DMS79 (cell line): ENCODE results near the gene DCN.
"Not testable (repeated sequence)": the region's sequence is repeated elsewhere in the genome, so short reads cannot be mapped to it uniquely, and the experiment has no call there.

Source experiments
- DNase-seq: peaks from one replicate; lab custom pipeline; 2025; lab: John Stamatoyannopoulos, UW

The DCN gene

DNA sequence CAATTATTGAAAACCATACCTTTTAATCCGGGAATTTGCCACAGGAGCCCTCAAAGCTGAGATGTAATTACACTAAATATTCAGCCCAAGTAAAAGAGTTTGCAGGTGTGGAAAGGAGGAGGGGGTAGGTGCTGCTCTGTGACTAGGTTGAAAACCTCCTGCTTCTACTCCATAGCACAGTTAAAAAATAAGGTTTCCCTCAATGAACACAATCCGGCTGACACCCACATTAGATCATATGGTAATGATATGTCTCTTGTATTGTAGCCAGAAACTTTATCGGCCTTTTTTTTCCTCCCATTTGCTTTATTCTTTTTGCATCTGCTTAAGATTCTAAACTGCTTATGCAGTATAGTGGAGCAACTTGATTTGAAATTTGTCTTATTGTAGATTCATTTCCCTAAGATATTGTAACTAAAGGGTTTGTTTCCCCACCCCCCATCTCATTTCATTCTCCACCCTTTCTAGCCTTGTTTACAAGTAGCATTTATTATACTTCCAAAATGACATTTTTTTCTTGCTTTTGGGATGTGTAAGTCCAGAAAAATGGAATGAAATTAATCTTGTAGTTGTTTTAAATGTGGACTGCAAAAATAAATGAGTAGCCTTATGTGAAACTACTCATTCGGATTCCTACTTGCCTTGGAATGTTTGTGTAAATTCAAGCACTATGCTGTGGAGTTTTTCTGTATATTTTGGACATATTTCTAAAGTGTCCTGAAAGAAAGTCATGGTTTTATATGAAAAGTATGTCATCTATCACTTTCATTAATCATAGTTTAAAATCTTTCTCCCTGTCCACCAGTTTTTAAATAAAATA, at the start of gene DCN:
DCN (minus strand) TSS at position 182 of the 820 bp plus-strand sequence. CDS start 4,265 bp downstream, outside the sequence.
- no peak for DNase-seq

GRCh38 chr12:91230841-91231240, 48.2 kb upstream of the DCN start:
- DNase-seq, result no peak

DNA sequence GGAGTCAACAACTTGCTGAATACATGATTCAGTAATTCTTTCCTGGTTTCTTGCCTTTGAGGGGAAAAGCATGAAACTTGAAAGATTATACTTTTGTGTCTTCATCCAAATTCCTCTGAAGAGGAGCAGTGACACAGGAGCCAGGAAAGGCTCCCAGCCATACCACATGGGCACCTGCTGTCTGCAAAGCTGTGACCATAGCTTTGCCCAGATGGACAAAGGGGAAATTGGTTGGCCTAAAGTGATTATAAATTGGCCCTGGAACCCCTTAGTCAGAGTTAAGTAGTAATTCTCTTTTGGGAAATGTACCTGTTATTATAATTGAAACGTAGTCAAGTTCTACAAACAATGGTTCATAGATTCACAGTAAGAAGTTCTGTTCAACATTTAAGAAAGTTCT, 44.3 kb upstream of the DCN start:
- DNase-seq, result no peak

DNA sequence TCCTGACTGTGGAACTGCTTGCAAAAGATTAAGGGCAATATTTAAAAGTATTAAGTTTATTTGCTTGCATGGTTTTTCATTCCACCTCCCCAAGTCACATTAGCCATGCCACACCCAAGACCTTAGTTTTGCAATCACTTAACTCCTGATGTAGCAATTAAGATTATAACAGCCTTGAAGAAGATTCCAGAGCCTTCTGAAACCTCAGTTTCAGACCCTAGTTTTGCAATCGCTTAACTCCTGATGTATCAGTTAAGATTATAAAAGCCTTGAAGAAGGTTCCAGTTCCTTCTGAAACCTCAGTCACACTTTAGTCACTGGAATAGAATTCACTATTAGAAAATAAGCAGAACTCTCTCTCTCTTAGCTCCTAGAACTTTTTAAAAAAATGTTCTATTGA, 42.7 kb upstream of the DCN start:
- DNase-seq, result no peak

DNA sequence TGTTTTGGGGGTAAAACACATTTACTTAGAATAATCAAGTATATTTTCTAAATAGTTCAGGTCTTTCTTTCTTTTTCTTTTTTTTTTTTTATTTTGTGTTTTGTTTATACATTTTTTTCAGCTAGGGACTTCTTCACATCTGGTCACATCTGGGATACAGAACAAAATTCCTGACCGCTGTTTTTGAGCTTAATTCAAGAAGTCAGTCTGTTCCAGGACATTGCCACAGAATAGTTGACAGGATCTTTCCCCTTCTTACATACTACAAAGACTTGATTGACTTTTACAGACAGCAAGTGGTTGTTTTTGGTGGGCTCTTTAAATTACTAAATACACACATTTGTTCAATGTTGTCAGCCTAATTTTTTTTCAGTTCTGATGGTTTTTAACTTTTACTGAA, 41.8 kb upstream of the DCN start:
- no peak for DNase-seq

DNA sequence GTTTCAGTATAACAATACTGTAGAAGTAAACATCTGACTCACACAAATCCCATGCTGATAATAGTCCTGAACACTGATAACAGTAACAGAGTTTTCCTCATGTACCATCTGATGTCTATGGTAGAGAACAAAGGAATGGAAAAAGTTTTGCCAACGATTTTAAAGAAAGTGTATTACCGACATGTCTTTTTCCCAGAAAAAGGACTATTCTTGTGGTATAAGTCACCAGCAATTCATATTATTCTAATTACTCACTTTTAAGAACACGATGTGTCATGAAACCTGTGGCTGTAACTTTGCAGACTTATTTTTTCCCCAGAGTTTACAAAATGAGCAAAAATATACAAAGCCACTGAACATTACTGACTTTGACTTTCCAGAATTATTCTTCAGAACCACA, 40.1 kb upstream of the DCN start:
- no peak for DNase-seq

DNA sequence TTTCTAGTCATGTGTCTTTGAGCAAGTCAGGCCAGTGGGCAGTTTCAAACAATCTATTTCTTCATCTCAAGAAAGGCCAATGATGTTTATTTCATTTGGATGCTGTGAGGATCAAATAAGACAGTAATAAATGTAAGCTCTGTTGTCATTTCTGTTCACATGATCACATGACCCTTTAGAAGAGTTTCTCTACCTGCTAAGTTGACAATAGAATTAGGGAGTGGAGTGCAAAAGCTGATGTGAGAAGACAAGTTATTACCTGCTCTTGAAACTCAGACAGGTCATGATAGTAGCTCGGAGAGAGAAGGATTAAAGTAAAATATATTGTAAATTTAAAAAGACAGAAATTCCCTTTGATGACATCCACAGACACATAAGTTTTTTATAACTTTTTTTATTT, 37.3 kb upstream of the DCN start:
- DNase-seq, result no peak

DNA sequence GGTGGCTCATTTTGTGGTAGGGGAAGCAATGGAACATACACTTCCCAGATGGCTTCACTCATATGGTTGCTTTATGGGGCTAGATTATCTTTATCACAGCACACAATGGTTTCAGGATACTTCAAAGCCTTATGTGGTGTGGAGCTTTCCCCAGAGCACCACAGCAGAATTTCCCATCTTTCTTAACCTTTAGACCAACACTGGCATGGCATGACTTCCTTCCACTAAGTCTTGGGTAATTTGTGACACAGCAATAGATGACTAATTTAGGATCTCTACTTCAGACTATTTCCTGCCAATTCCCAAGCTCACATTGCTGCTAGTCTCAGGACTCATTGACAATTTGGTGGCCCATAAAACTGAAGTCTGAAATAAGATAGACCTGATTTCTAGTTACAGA, 36.9 kb upstream of the DCN start:
- DNase-seq, result no peak

DNA sequence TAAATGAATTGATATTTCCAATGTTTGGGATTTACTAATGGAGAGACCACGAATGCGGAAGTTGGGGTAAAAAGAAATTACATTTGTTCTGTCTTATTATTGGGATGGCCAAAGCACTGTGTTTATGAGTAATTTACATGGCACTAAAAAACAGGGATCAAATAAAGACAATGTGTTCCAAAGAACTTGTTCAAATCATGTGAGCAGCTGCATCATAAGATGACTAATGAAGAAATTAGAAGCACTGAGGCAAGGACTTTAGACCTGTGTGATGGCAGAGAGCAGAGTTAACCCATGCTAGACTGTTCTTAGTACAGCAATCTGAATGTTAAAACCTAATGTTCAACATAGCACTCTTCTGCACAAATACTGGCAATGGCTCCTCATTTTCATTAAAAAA, 34.3 kb upstream of the DCN start:
- no peak for DNase-seq

GRCh38 chr12:91215940-91216454, 33.4 kb upstream of the DCN start:
- DNase-seq, result no peak

GRCh38 chr12:91211866-91212265, 29.2 kb upstream of the DCN start:
- no peak for DNase-seq

DNA sequence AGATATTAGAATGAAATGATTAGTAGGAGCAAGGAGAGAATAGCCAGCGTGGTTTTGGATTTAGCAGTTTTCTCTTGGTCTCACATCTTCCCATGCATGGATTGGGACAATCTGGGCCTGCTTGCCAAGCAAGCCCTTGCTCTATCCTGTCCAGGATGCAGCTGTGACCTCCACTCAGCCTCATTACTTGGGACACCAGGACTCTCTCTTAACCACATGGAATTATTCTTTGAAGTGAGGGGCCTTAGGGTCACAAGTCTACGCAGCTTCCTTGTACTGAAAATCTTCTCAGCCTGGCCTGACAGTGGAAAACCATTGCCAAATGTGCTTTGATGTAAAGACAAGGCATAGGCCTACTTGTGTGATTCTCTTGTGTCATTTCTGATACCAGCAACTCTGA, 28.0 kb upstream of the DCN start:
- DNase-seq, result no peak

GRCh38 chr12:91210144-91210543, 27.5 kb upstream of the DCN start:
- no peak for DNase-seq

- not testable (repeated sequence) for DNase-seq
Observed at GRCh38 chr12:91207301-91207700, 24.7 kb upstream of the DCN start.

DNA sequence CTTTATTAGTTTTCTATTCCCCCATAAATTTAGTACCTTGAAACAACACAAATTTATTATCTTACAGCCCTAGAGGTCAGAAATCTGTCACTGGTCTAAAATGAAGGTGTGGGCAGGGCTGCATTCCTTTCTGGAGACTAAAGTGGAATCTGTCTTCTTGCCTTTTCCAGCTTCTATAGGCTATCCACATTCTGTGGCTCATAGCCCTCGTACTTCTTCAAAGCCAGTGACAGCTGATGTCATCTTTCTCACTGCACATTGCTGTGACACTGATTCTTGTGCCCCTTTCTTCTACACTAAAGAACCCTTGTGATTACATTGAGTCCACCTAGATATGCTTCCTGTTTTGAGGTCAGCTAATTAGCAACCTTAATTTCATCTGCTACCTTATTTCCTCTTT, 23.2 kb upstream of the DCN start:
- DNase-seq, result no peak

DNA sequence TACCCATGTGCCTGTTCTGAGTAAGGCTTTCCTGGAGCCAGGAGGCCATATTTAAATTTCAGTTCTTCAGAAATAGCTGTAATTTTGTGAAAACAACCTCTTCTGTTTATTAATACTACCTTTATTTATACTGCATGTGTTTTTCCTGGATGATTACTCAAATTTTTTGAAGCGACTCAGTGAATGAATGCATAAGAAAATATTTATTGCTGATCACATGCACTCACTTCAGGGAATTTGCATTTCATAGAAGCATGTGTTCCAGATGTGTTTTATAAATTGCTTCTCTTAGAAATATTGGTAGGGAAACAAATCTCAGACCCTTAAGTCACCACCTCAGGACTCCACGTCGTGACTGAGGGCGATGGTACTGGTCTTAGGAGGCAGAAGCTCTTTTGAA, 21.8 kb upstream of the DCN start:
- DNase-seq, result no peak

DNA sequence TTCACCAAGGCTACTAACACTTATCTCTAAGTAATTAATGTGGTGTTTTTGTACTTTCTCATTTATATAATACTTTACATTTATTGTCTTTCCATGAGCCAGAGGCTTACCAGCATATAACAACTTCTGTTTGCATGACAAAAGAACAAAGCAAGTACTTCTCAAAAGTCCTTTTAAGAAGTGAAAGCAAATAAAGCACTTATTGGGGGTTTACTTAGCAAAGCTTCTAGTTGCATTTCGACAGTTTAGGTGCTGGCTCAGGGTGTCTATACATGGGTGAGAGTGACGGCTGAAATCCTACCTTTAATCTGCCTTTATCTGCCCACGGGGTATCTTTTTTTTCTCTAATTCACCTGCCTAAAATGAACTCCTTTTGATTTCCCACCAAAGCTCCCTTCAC, 21.0 kb upstream of the DCN start:
- no peak for DNase-seq

GRCh38 chr12:91202390-91202789, 19.8 kb upstream of the DCN start:
- no peak for DNase-seq

GRCh38 chr12:91196436-91196835, 13.8 kb upstream of the DCN start:
- DNase-seq, result no peak

- DNase-seq, result no peak
Observed at GRCh38 chr12:91194500-91194899, 11.9 kb upstream of the DCN start.

DNA sequence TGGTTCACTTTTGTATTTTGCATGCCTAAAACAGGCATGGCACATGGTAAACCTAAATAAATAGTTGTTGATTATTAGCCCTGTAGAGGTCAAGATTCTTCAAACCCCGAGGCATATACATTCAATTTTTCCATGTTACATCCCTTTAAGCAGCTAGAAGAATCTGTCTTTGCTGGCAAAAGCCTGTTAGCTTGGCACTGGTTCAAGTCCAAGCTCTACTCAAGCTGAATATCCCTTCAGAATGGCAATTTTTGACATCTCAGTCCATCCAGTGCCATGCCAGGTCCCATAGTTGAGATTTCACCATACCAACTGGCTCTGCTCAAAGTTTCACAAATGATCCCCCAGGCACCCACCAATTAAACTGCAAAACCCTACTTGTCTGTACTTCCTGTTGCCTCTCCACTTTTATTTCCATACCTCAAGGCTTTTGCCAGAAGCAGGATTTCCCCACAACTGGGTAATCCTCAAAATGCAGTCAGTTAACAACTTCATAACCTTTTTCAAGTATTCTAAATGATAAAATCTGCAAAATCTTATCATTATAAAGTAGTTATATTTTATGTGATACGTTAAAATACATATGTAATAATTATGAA, 9.0 kb upstream of the DCN start:
- no peak for DNase-seq

DNA sequence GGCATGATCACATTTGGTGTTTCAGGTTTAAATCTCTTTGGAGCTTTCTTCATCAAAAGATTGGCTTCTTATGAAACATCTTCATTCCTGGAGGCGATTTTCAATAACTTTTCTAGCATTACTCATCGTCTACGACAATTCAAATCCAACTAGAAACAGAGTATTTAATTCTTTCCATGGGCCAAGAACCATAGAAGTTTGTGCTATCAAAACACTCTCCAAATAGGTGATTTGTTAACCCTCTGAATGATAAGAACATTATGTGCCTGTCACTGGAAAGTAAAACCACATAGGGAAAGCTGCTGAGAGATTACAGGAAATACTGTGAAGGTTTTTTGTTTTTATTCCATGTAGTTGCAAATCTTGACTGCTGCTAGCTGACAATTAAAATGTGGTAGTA, 6.9 kb upstream of the DCN start:
- no peak for DNase-seq

- DNase-seq, result no peak
Observed at GRCh38 chr12:91188778-91189177, 6.2 kb upstream of the DCN start.

GRCh38 chr12:91186156-91186555, 3.5 kb upstream of the DCN start:
- no peak for DNase-seq
